B cell (primary cell): ENCODE measurements around the gene MAP3K2. TPM values are rescaled to one million over a fixed set of nuclear protein-coding genes. Genes with fewer than 3 reads are reported as not detected.

Experiments used
- ATAC-seq: fragments of 200-7000 bp; cut with Tn5 transposase; one replicate; pipeline ENCODE4 v1.10.0; 2021; ENCODE audit warnings: low read depth, mild to moderate bottlenecking, moderate number of reproducible peaks, moderate library complexity
- CTCF ChIA-PET: fragments of 350-600 bp; sonication (Branson Sonifier 250); formaldehyde crosslinking; loops from one replicate; lab custom pipeline; 2021; ENCODE audit warnings: antibody characterized with exemption, inconsistent platforms; lab: Charles Lee
- POLR2A ChIA-PET: fragments of 350-600 bp; sonication (Branson Sonifier 250); formaldehyde crosslinking; loops from one replicate; lab custom pipeline; 2021; ENCODE audit warnings: antibody characterized with exemption; lab: Charles Lee
- DNase-seq: peaks from one replicate; pipeline ENCODE4 v3.0.0; 2013
- H2AFZ ChIP-seq: 2 replicates; pipeline ENCODE4 v1.6.1; 2012; ENCODE audit warnings: mild to moderate bottlenecking, low read depth, low read length; ENCODE audit not compliant: insufficient read depth, poor library complexity, severe bottlenecking
- H3K27ac ChIP-seq, 2 donors: 1 replicate in 1 of 2; 2 replicates in 1 of 2; pipeline ENCODE4 v1.5.1; 2012 to 2013; ENCODE audit warnings: low read length in 2 of 2, mild to moderate bottlenecking in 2 of 2, moderate library complexity in 1 of 2
- H3K27me3 ChIP-seq, 4 experiments: fragments of 200-600 bp in 1 of 4; sonication (generic) in 1 of 4; replicated peaks in 1 of 4; 1 replicate in 2 of 4; 2 replicates in 2 of 4; pipeline versions ENCODE4 v1.6.1 to v1.7.0; 2013 to 2016; ENCODE audit warnings: low read length in 3 of 4, mild to moderate bottlenecking in 2 of 4, mixed read lengths in 1 of 4, moderate library complexity in 1 of 4; ENCODE audit not compliant: insufficient read depth in 4 of 4, control insufficient read depth in 3 of 4; ENCODE audit errors: control extremely low read depth in 1 of 4
- H3K36me3 ChIP-seq, 2 experiments: replicated peaks in 1 of 2; 1 replicate in 1 of 2; 2 replicates in 1 of 2; pipeline versions ENCODE4 v1.6.1 to v1.7.1; 2013; ENCODE audit warnings: low read length in 1 of 2; ENCODE audit not compliant: insufficient read depth in 2 of 2, control insufficient read depth in 1 of 2; ENCODE audit errors: control extremely low read depth in 1 of 2, extremely low read depth in 1 of 2
- H3K4me1 ChIP-seq, 2 donors: fragments of 200-600 bp in 1 of 2; sonication (generic) in 1 of 2; 1 replicate in 1 of 2; 2 replicates in 1 of 2; pipeline versions ENCODE4 v1.5.1 to v1.6.1; 2013 to 2017; ENCODE audit warnings: low read length in 2 of 2; ENCODE audit not compliant: control insufficient read depth in 2 of 2, insufficient read depth in 2 of 2
- H3K4me2 ChIP-seq: replicated peaks from 2 replicates; pipeline ENCODE3; 2012; ENCODE audit warnings: mild to moderate bottlenecking, low read depth, low read length; ENCODE audit not compliant: poor library complexity, severe bottlenecking
- H3K4me3 ChIP-seq, 5 experiments: fragments of 200-600 bp in 1 of 5; sonication (generic) in 1 of 5; 1 replicate in 3 of 5; 2 replicates in 2 of 5; pipeline versions ENCODE4 v1.5.1 to v1.7.0; 2011 to 2016; ENCODE audit warnings: low read length in 4 of 5, mild to moderate bottlenecking in 4 of 5, low read depth in 2 of 5, control low read depth in 1 of 5, moderate library complexity in 1 of 5; ENCODE audit not compliant: insufficient read depth in 1 of 5; ENCODE audit errors: control extremely low read depth in 1 of 5, extremely low read depth in 1 of 5
- H3K79me2 ChIP-seq: fragments of 200-600 bp; sonication (generic); one replicate; pipeline ENCODE4 v1.6.0; 2016; ENCODE audit warnings: low read length; ENCODE audit not compliant: control insufficient read depth, insufficient read depth
- H3K9ac ChIP-seq: fragments of 200-600 bp; sonication (generic); 2 replicates; pipeline ENCODE4 v1.6.1; 2017; ENCODE audit warnings: mild to moderate bottlenecking, low read length, moderate library complexity
- H3K9me3 ChIP-seq, 3 donors: one replicate each; pipeline versions ENCODE4 v1.6.1 to v1.7.1; 2013; ENCODE audit warnings: low read length in 2 of 3; ENCODE audit not compliant: control insufficient read depth in 2 of 3, insufficient read depth in 1 of 3; ENCODE audit errors: control extremely low read depth in 1 of 3
- H4K20me1 ChIP-seq: 2 replicates; pipeline ENCODE4 v1.6.0; 2012; ENCODE audit warnings: mild to moderate bottlenecking, low read length; ENCODE audit not compliant: insufficient read depth, control insufficient read depth, poor library complexity, severe bottlenecking
- H3K27ac Mint-ChIP-seq: one replicate; pipeline ENCODE4 v1.8.0; 2021; ENCODE audit warnings: mixed read lengths
- H3K27me3 Mint-ChIP-seq: one replicate; pipeline ENCODE4 v1.8.0; 2021; ENCODE audit warnings: mixed read lengths
- H3K4me1 Mint-ChIP-seq: one replicate; pipeline ENCODE4 v1.8.0; 2021; ENCODE audit warnings: mixed read lengths
- H3K4me3 Mint-ChIP-seq: one replicate; pipeline ENCODE4 v1.8.0; 2021; ENCODE audit warnings: mixed read lengths
- H3K9me3 Mint-ChIP-seq: one replicate; pipeline ENCODE4 v1.8.0; 2022; ENCODE audit warnings: mixed read lengths; ENCODE audit not compliant: insufficient read depth
- EZH2 ChIP-seq: IDR thresholded peaks from 2 replicates; pipeline ENCODE4 v1.6.1; 2012; ENCODE audit warnings: borderline replicate concordance, low read depth, mild to moderate bottlenecking, moderate library complexity, low read length; ENCODE audit not compliant: insufficient read depth, poor library complexity, severe bottlenecking
- WGBS: methylation state at CpG from one replicate; pipeline ENCODE4 v1.1.5; 2013; ENCODE audit warnings: missing lambda C conversion rate; ENCODE audit not compliant: insufficient coverage; 5-methylcytosine and 5-hydroxymethylcytosine counted together
- intact Hi-C: fragments of 100-400 bp; cut with micrococcal nuclease; formaldehyde crosslinking; loops from one replicate; pipeline ENCODE4 v1.10.0; 2022
- polyA plus RNA-seq: library from polyadenylated mRNA; depleted of rRNA; stranded (reverse); fragments of >200 nt; gene quantifications from 2 replicates; pipeline ENCODE4 v1.2.3, GENCODE V29; 2012
- total RNA-seq, 2 donors: library from RNA; stranded (reverse); fragments of 120-200 nt in 1 of 2; gene quantifications; 1 replicate in 1 of 2; 2 replicates in 1 of 2; pipeline versions ENCODE4 v1.2.3 to v1.2.4, GENCODE V29; 2013 to 2022
- TF ChIP-seq, protein P1 (sequence below): fragments of 200-600 bp; IDR thresholded peaks from one replicate; pipeline ENCODE4 v1.8.0; 2022; ENCODE audit warnings: antibody characterized with exemption, mild to moderate bottlenecking

The MAP3K2 gene
- total and polyA plus RNA-seq, 2 donors (not counting 1 experiment from before 2014, with no cell fraction given), result 9.9 to 118 TPM

DNA sequence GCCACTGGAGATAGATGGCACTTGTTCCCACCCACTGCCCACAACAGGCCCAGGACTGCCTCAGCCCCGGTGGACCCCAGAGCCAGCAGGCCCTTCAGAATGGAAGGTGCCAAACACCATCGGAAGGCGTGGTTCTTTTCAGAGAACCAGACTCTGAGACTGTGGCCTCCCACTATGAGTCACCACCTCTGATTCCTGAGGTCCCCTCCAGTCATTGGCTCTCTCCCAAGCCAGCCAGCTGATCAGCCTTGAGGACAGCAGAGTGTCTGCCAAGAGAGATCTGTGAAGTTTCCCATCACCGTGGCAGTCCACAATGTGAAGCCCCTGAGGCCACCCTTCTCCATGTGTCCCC, 10.4 kb upstream of the MAP3K2 start:
- no peaks in the 10 kb centered on the region for H3K79me2 ChIP-seq
- no peak for TF ChIP-seq EZH2
- TF ChIP-seq, protein P1, sequence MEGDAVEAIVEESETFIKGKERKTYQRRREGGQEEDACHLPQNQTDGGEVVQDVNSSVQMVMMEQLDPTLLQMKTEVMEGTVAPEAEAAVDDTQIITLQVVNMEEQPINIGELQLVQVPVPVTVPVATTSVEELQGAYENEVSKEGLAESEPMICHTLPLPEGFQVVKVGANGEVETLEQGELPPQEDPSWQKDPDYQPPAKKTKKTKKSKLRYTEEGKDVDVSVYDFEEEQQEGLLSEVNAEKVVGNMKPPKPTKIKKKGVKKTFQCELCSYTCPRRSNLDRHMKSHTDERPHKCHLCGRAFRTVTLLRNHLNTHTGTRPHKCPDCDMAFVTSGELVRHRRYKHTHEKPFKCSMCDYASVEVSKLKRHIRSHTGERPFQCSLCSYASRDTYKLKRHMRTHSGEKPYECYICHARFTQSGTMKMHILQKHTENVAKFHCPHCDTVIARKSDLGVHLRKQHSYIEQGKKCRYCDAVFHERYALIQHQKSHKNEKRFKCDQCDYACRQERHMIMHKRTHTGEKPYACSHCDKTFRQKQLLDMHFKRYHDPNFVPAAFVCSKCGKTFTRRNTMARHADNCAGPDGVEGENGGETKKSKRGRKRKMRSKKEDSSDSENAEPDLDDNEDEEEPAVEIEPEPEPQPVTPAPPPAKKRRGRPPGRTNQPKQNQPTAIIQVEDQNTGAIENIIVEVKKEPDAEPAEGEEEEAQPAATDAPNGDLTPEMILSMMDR, result no peak
- intact Hi-C loops, result no loop called here
- H3K4me3 ChIP-seq, result no peak overlapping the region
- Mint-ChIP-seq H3K9me3 (no peaks in the 10 kb centered on the region), H3K27ac (no peak overlapping the region), H3K4me3 (no peak overlapping the region), H3K27me3 (no peaks in the 10 kb centered on the region), H3K4me1 (peaks cover 4% of the 10 kb centered on the region)
- H2AFZ ChIP-seq, result no peak overlapping the region
- ChIA-PET CTCF (interaction anchor here (0.6 kb wide), 1 partner anchor 222 kb away, joined by 3 read pairs; no protein-coding TSS in a partner anchor), POLR2A (no interaction called here)
- H3K4me1 ChIP-seq, result peaks cover 4 to 8% of the 10 kb centered on the region in 2 donors
- no peak for ATAC-seq
- 53% methylated on average over 3 of the region's 4 CpGs for WGBS
- H3K4me2 ChIP-seq, result no peak overlapping the region
- H3K36me3 ChIP-seq, result no peaks in the 10 kb centered on the region
- no peak overlapping the region for H3K27ac ChIP-seq
- no peaks in the 10 kb centered on the region for H3K9me3 ChIP-seq
- H3K27me3 ChIP-seq, result no peaks in the 10 kb centered on the region
- DNase-seq, result no peak
- H3K9ac ChIP-seq, result no peak overlapping the region
- H4K20me1 ChIP-seq, result no peaks in the 10 kb centered on the region

DNA sequence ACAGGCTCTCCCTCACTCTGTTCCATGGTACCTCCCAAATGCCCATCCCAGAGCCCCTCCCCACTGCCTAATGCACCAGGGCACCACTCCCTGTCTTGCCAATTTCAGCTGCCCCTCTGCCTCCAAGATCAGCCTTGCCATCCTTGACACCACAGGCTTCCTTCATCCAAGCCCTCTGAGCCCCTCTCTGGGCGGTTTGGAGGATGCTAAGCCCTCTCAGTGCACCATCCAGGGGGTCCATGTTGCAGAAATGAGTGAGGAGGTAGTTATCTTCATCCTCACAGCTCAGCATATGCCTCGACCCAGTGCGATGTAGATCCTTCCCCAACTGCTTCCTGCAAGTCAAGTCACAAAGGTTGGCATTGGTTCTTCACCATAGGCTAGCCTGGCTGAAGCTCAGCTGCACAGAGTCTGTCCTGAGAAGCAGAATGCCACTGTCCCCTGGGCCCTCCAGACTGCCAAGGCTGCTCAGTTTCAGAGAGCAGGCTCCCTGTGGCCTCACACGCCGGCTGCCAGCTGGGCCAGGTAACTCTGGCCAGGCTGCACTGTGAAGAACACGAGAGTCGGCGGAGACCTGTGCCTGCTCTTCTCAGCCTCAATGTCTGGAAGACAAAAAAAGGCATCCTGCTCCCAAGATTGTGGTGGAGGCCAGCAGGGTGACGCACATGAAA, 9.9 kb upstream of the MAP3K2 start:
- TF ChIP-seq, protein P1, result no peak
- no peak for TF ChIP-seq EZH2
- CTCF ChIA-PET, result interaction anchor here (0.6 kb wide), 1 partner anchor 221 kb away, joined by 3 read pairs; no protein-coding TSS in a partner anchor
- Histone ChIP-seq H3K9me3 (no peaks in the 10 kb centered on the region), H4K20me1 (no peaks in the 10 kb centered on the region), H3K4me2 (no peak overlapping the region), H3K9ac (no peak overlapping the region), H3K27me3 (no peaks in the 10 kb centered on the region), H3K4me1 (peaks cover 4 to 8% of the 10 kb centered on the region in 2 donors), H2AFZ (no peak overlapping the region), H3K27ac (no peak overlapping the region), H3K79me2 (no peaks in the 10 kb centered on the region), H3K4me3 (no peak overlapping the region), H3K36me3 (no peaks in the 10 kb centered on the region)
- H3K27ac Mint-ChIP-seq, result no peak overlapping the region
- ATAC-seq (no peak), DNase-seq (no peak)
- intact Hi-C loops, result no loop called here
- WGBS, result 95% methylated on average over 8 of the region's 9 CpGs
- peaks cover 6% of the 10 kb centered on the region for H3K4me1 Mint-ChIP-seq
- POLR2A ChIA-PET, result no interaction called here
- no peak overlapping the region for H3K4me3 Mint-ChIP-seq
- H3K27me3 Mint-ChIP-seq, result no peaks in the 10 kb centered on the region
- H3K9me3 Mint-ChIP-seq, result no peaks in the 10 kb centered on the region
